ENCODE measurements around the gene PKNOX2. TPM values are rescaled to one million over a fixed set of nuclear protein-coding genes. Genes with fewer than 3 reads are reported as not detected.

The PKNOX2 gene
- total RNA-seq, 6 experiments from 2014 or later: 0.10 TPM; not detected in 5

GRCh38 chr11:125177543-125177942 lies 13.0 kb downstream of the PKNOX2 start:
- peaks cover 35% of the 10 kb centered on the region for H3K27me3 Mint-ChIP-seq (ENCODE audit: insufficient read depth)
- TF ChIP-seq CTCF (IDR thresholded peaks at IDR 0.05): no peak
- no peak overlapping the region for H3K27ac Mint-ChIP-seq
- no peaks in the 10 kb centered on the region for H3K4me1 Mint-ChIP-seq (ENCODE audit: low read depth)
- no peaks in the 10 kb centered on the region for H3K9me3 Mint-ChIP-seq
- H3K4me3 Mint-ChIP-seq: no peak overlapping the region
- H3K36me3 Mint-ChIP-seq (ENCODE audit: low read depth): no peaks in the 10 kb centered on the region
- no peak for DNase-seq

DNA sequence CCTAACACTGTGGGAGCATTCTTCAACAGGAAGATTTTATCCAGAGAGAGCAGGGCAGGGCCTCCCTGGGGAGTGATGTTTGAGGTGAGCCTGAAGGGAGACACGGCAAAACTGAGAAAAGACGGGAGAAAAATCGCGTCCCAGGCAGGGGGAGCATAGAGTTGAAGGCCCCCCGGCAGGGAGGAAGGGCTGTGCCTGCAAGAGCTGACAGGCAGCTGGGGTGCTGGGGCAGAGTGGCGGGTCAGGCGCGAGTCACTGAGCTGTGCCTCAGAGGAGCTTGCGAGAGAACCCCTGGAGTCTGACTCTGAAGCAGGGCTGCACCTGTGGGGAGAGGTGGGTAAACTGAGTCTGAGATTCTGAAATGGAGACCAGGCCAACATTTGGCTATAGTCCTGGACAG lies 14.8 kb downstream of the PKNOX2 start:
- DNase-seq: no peak
- no peaks in the 10 kb centered on the region for H3K4me1 Mint-ChIP-seq (ENCODE audit: low read depth)
- peaks cover 30% of the 10 kb centered on the region for H3K27me3 Mint-ChIP-seq (ENCODE audit: insufficient read depth)
- H3K9me3 Mint-ChIP-seq: no peaks in the 10 kb centered on the region
- no peaks in the 10 kb centered on the region for H3K36me3 Mint-ChIP-seq (ENCODE audit: low read depth)
- no peak overlapping the region for H3K27ac Mint-ChIP-seq
- TF ChIP-seq CTCF (IDR thresholded peaks at IDR 0.05): no peak
- H3K4me3 Mint-ChIP-seq: no peak overlapping the region

DNA sequence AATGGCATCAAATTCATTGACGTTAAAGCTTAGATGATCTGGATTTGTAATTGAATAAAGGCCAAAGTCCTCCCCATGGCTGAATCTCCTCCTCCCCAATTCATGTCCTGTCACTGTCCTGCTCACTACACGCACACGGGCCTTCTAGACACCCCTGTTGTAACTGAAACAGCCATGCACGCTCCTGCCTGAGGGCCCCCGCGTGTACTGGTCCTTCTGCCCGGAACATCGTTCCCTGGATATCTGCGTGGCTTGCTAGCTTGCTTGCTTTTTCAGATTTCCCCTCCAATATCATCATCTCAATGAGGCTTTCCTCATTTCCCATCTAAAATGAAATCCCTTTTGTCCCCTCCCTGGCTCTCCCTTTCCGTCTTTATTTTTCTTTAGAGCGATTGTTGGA lies 15.3 kb downstream of the PKNOX2 start:
- no peaks in the 10 kb centered on the region for H3K36me3 Mint-ChIP-seq (ENCODE audit: low read depth)
- no peak overlapping the region for H3K27ac Mint-ChIP-seq
- H3K27me3 Mint-ChIP-seq (ENCODE audit: insufficient read depth): peaks cover 30% of the 10 kb centered on the region
- H3K4me3 Mint-ChIP-seq: no peak overlapping the region
- no peak for DNase-seq
- no peak for TF ChIP-seq CTCF (IDR thresholded peaks at IDR 0.05)
- H3K9me3 Mint-ChIP-seq: no peaks in the 10 kb centered on the region
- H3K4me1 Mint-ChIP-seq (ENCODE audit: low read depth): no peaks in the 10 kb centered on the region

- Mint-ChIP-seq H3K4me3 (no peak overlapping the region), H3K36me3 (ENCODE audit: low read depth) (no peaks in the 10 kb centered on the region), H3K4me1 (ENCODE audit: low read depth) (no peaks in the 10 kb centered on the region), H3K9me3 (no peaks in the 10 kb centered on the region), H3K27me3 (ENCODE audit: insufficient read depth) (peaks cover 26% of the 10 kb centered on the region), H3K27ac (no peak overlapping the region)
- DNase-seq: no peak
- no peak for TF ChIP-seq CTCF (IDR thresholded peaks at IDR 0.05)
Observed at GRCh38 chr11:125180413-125181305, 16.1 kb downstream of the PKNOX2 start.

- DNase-seq: no peak
- no peaks in the 10 kb centered on the region for H3K4me1 Mint-ChIP-seq (ENCODE audit: low read depth)
- H3K9me3 Mint-ChIP-seq: peaks cover 5% of the 10 kb centered on the region; the same call in 1 of the 2 replicates
- peaks cover 19% of the 10 kb centered on the region for H3K27me3 Mint-ChIP-seq (ENCODE audit: insufficient read depth)
- H3K36me3 Mint-ChIP-seq (ENCODE audit: low read depth): no peaks in the 10 kb centered on the region
- H3K27ac Mint-ChIP-seq: no peak overlapping the region
- H3K4me3 Mint-ChIP-seq: no peak overlapping the region
- no peak for TF ChIP-seq CTCF (IDR thresholded peaks at IDR 0.05)
Observed at GRCh38 chr11:125182573-125182972, 18.0 kb downstream of the PKNOX2 start.

Measured in HFFc6 (cell line).